PC-9 (cell line): ENCODE data around the gene NUDCD3. TPM values are rescaled to one million over a fixed set of nuclear protein-coding genes. Genes with fewer than 3 reads are reported as not detected.

Experiments
- BruUV-seq: library from RNA; stranded (reverse); fragments of 400-500 nt; replicated peaks from 2 replicates; lab custom pipeline; 2021; lab: Mats Ljungman, UMichigan
- CTCF ChIA-PET: fragments of 300-600 bp; sonication (Branson Sonifier 250); formaldehyde crosslinking; loops from one replicate; lab custom pipeline; 2022; ENCODE audit warnings: antibody characterized with exemption; lab: Charles Lee
- POLR2A ChIA-PET: fragments of 300-600 bp; sonication (Branson Sonifier 250); formaldehyde crosslinking; loops from one replicate; lab custom pipeline; 2022; ENCODE audit warnings: antibody characterized with exemption; ENCODE audit not compliant: unreplicated experiment; lab: Charles Lee
- DNase-seq, 2 experiments: peaks; one replicate each; pipeline versions ENCODE4 v3.0.0 to v3.0.0-alpha.2; 2015 to 2022; ENCODE audit warnings: mixed read lengths in 1 of 2
- H2AFZ ChIP-seq: fragments of 200-600 bp; sonication (generic); 2 replicates; pipeline ENCODE4 v1.8.1; 2017; ENCODE audit warnings: antibody characterized with exemption
- H3F3A ChIP-seq: fragments of 200-600 bp; sonication (generic); 2 replicates; pipeline ENCODE4 v1.8.1; 2017; ENCODE audit warnings: antibody characterized with exemption, mild to moderate bottlenecking, low read depth; ENCODE audit not compliant: insufficient read depth
- H3K27ac ChIP-seq: fragments of 200-600 bp; sonication (generic); 2 replicates; pipeline ENCODE4 v1.6.1; 2016; ENCODE audit warnings: mixed run types
- H3K27me3 ChIP-seq: fragments of 200-600 bp; sonication (generic); 2 replicates; pipeline ENCODE4 v1.6.1; 2016; ENCODE audit warnings: low read depth, mixed run types; ENCODE audit not compliant: insufficient read depth
- H3K36me3 ChIP-seq: fragments of 200-600 bp; sonication (generic); 2 replicates; pipeline ENCODE4 v1.6.1; 2016; ENCODE audit warnings: low read depth, mixed run types
- H3K4me1 ChIP-seq: fragments of 200-600 bp; sonication (generic); replicated peaks from 2 replicates; pipeline ENCODE4 v1.6.1; 2016; ENCODE audit warnings: mixed run types; ENCODE audit not compliant: insufficient read depth
- H3K4me2 ChIP-seq: fragments of 200-600 bp; sonication (generic); 2 replicates; pipeline ENCODE4 v1.6.1; 2017; ENCODE audit warnings: mixed run types
- H3K4me3 ChIP-seq: fragments of 200-600 bp; sonication (generic); 2 replicates; pipeline ENCODE4 v1.6.1; 2016; ENCODE audit warnings: mixed run types
- H3K79me2 ChIP-seq: fragments of 200-600 bp; sonication (generic); 2 replicates; pipeline ENCODE4 v1.6.1; 2017; ENCODE audit warnings: low read depth, mixed run types
- H3K9me2 ChIP-seq: fragments of 200-600 bp; sonication (generic); 2 replicates; pipeline ENCODE4 v1.8.1; 2017; ENCODE audit warnings: mild to moderate bottlenecking; ENCODE audit not compliant: insufficient read depth
- H3K9me3 ChIP-seq: fragments of 200-600 bp; sonication (generic); 2 replicates; pipeline ENCODE4 v1.8.1; 2016; ENCODE audit warnings: low read depth; ENCODE audit not compliant: insufficient read depth
- H4K20me1 ChIP-seq: fragments of 200-600 bp; sonication (generic); 2 replicates; pipeline ENCODE4 v1.8.1; 2017; ENCODE audit not compliant: insufficient read depth
- EZH2 ChIP-seq: fragments of 200-600 bp; sonication (generic); IDR thresholded peaks from 2 replicates; pipeline ENCODE4 v1.8.0; 2017; ENCODE audit warnings: antibody characterized with exemption, low read depth
- intact Hi-C: fragments of 100-400 bp; cut with micrococcal nuclease; formaldehyde crosslinking; loops from one replicate; pipeline ENCODE4 v1.10.0; 2022; ENCODE audit not compliant: unreplicated experiment
- total RNA-seq: library from RNA; stranded (reverse); gene quantifications from 2 replicates; pipeline ENCODE4 v1.2.3, GENCODE V29; 2021
- TF ChIP-seq, protein P1 (sequence below): fragments of 200-600 bp; sonication (generic); conservative IDR thresholded peaks from 2 replicates; pipeline ENCODE4 v1.6.1; 2017; ENCODE audit warnings: mixed run types, antibody characterized with exemption, mild to moderate bottlenecking, moderate library complexity

NUDCD3 gene
- total RNA-seq, 1 experiment from 2014 or later: 149 TPM

DNA sequence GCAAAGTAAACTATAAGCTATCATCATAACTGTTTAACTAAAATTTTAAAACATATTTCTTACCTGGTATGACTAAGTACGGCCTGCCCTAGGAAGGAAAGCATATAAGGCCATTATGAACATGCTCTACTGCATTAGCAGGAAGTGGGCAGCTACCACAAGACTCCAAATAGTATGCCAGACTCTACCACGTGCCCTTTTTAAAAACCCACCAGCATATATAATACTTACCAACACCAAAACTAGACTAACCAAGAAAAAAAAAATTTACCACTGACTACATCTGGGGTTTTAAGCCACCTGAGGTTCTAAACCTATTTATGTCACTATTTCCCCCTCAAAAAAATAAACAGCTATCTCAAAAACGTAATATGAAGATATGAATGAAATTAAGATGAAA lies 30.1 kb downstream of the NUDCD3 start:
- H2AFZ ChIP-seq: no peak overlapping the region
- POLR2A ChIA-PET: interaction anchor here (0.7 kb wide), 1 partner anchor 26 kb away, joined by 3 read pairs; no protein-coding TSS in a partner anchor
- TF ChIP-seq EZH2: no peak
- TF ChIP-seq, protein P1, sequence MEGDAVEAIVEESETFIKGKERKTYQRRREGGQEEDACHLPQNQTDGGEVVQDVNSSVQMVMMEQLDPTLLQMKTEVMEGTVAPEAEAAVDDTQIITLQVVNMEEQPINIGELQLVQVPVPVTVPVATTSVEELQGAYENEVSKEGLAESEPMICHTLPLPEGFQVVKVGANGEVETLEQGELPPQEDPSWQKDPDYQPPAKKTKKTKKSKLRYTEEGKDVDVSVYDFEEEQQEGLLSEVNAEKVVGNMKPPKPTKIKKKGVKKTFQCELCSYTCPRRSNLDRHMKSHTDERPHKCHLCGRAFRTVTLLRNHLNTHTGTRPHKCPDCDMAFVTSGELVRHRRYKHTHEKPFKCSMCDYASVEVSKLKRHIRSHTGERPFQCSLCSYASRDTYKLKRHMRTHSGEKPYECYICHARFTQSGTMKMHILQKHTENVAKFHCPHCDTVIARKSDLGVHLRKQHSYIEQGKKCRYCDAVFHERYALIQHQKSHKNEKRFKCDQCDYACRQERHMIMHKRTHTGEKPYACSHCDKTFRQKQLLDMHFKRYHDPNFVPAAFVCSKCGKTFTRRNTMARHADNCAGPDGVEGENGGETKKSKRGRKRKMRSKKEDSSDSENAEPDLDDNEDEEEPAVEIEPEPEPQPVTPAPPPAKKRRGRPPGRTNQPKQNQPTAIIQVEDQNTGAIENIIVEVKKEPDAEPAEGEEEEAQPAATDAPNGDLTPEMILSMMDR: no peak
- DNase-seq: no peak
- BruUV-seq: no TSS peak
- no peak overlapping the region for H3K4me3 ChIP-seq
- intact Hi-C loops: loop anchor here (2.0 kb wide), 1 partner anchor 20 kb away; no protein-coding TSS in a partner anchor
- no peaks in the 10 kb centered on the region for H3K4me1 ChIP-seq
- peaks cover 85% of the 10 kb centered on the region for H3K79me2 ChIP-seq
- peaks cover 76% of the 10 kb centered on the region for H4K20me1 ChIP-seq
- 0 out of 2 replicates have a peak, but pooled peaks cover 3% of the 10 kb centered on the region for H3F3A ChIP-seq
- H3K9me3 ChIP-seq: no peaks in the 10 kb centered on the region
- peaks cover 35% of the 10 kb centered on the region for H3K36me3 ChIP-seq
- H3K9me2 ChIP-seq: no peaks in the 10 kb centered on the region
- H3K27ac ChIP-seq: no peak overlapping the region
- H3K27me3 ChIP-seq: no peaks in the 10 kb centered on the region
- CTCF ChIA-PET: no interaction called here
- no peak overlapping the region for H3K4me2 ChIP-seq

DNA sequence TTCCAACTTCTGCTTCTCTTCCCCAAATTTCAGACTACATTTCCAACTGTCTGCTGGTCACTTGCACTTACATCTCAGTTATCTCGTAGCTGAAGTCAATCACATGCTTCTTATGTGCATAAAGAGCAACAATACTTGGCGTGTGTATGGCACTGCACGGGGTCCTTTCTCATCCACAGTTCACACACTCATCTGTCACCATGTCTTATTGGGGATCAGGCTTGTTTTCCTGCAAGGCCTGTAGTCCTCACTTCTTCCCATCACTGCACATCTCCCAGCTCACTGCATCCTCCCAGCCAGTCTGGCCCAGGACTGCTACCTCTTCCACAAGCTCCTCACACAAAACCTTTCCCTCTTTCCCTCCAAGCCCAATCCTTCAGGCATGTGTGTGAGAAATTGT lies 35.3 kb downstream of the NUDCD3 start:
- H3K27ac ChIP-seq: no peak overlapping the region
- no peaks in the 10 kb centered on the region for H3K9me3 ChIP-seq
- BruUV-seq: no TSS peak
- H3K4me2 ChIP-seq: no peak overlapping the region
- no peak overlapping the region for H3K4me3 ChIP-seq
- H3K79me2 ChIP-seq: peaks cover 74% of the 10 kb centered on the region
- no peaks in the 10 kb centered on the region for H3K4me1 ChIP-seq
- peaks cover 65% of the 10 kb centered on the region for H4K20me1 ChIP-seq
- DNase-seq: no peak
- H3K36me3 ChIP-seq: peaks cover 22% of the 10 kb centered on the region
- POLR2A ChIA-PET: no interaction called here
- H2AFZ ChIP-seq: no peak overlapping the region
- TF ChIP-seq EZH2: no peak
- TF ChIP-seq, protein P1: no peak
- intact Hi-C loops: no loop called here
- no peaks in the 10 kb centered on the region for H3F3A ChIP-seq
- CTCF ChIA-PET: interaction anchor here (0.6 kb wide), 2 partner anchors 211 to 356 kb away, joined by 4 to 17 read pairs; no protein-coding TSS in a partner anchor
- H3K9me2 ChIP-seq: no peaks in the 10 kb centered on the region
- no peaks in the 10 kb centered on the region for H3K27me3 ChIP-seq

DNA sequence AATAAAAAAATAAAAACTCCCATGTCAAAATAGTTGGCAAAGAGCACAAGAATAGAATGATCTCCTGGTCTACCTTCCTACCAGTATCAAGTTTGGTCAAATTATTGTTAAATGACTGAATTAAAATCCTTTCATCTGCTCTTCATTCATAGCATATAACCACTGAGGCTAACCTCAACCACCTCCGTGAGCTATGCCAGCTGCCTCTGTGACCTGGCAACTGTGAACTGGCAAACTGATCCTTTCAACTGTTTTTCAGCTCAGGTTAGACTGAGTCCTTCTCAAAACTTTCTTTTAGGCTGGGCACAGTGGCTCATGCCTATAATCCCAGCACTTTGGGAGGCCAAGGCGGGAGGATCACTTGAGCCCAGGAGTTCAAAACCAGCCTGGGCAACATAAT lies 36.1 kb downstream of the NUDCD3 start:
- CTCF ChIA-PET: no interaction called here
- H4K20me1 ChIP-seq: peaks cover 64% of the 10 kb centered on the region
- no TSS peak for BruUV-seq

DNA sequence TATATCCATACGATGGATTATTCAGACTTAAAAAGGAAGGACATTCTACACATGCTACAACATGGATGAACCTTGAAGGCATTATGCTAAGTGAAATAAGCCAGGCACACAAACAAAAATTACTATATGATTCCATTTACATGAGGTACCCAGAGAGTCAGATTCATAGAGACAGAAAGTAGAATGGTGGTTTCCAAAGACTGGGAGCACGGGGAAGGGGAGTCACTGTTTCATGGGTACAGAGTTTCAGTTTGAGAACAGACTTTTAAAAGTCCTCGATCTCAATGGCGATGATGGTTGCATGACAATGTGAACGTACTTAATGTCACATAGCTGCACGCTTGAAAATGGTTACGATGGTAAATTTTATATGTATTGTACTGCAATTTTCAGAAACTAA lies 39.3 kb downstream of the NUDCD3 start:
- Histone ChIP-seq H3K4me1 (no peaks in the 10 kb centered on the region), H3K27ac (no peak overlapping the region), H3K9me2 (no peaks in the 10 kb centered on the region), H3F3A (no peaks in the 10 kb centered on the region), H3K79me2 (peaks cover 74% of the 10 kb centered on the region), H3K9me3 (no peaks in the 10 kb centered on the region), H3K36me3 (peaks cover 25% of the 10 kb centered on the region), H4K20me1 (peaks cover 55% of the 10 kb centered on the region), H3K27me3 (no peaks in the 10 kb centered on the region), H3K4me2 (no peak overlapping the region), H2AFZ (no peak overlapping the region), H3K4me3 (no peak overlapping the region)
- no peak for DNase-seq
- intact Hi-C loops: no loop called here
- ChIA-PET CTCF (no interaction called here), POLR2A (no interaction called here)
- no peak for TF ChIP-seq EZH2
- TF ChIP-seq, protein P1: no peak
- no TSS peak for BruUV-seq

More for the DNA sequence above, 36.1 kb downstream of the NUDCD3 start:
- Histone ChIP-seq H3K9me3 (no peaks in the 10 kb centered on the region), H3K4me3 (no peak overlapping the region), H3F3A (no peaks in the 10 kb centered on the region), H3K79me2 (peaks cover 69% of the 10 kb centered on the region), H3K4me1 (no peaks in the 10 kb centered on the region), H3K27ac (no peak overlapping the region), H3K27me3 (no peaks in the 10 kb centered on the region), H2AFZ (no peak overlapping the region), H3K4me2 (no peak overlapping the region), H3K36me3 (peaks cover 14% of the 10 kb centered on the region; the same call in 1 of the 2 replicates), H3K9me2 (no peaks in the 10 kb centered on the region)
- POLR2A ChIA-PET: no interaction called here
- TF ChIP-seq EZH2: no peak
- no peak for DNase-seq
- intact Hi-C loops: no loop called here
